Measurements from ENCODE around the gene TASP1. TPM values are rescaled to one million over a fixed set of nuclear protein-coding genes. Genes with fewer than 3 reads are reported as not detected.

The TASP1 gene
- 10 to 100 TPM in 2 of 5 donors, 1 to 10 TPM in 3; 2.9 to 33.8 (median 9.3) TPM for total RNA-seq
- polyA plus RNA-seq = 1 to 10 TPM; 4.2 to 4.8 (median 4.3) TPM
- long read RNA-seq, donor 1 = 0 reads
- long read RNA-seq, donor 2 = 0 reads
- long read RNA-seq, donor 3, partial matches to known transcripts = 0 of 1 reads
- long read RNA-seq, donor 3, other reads (novel, unspliced or antisense) = 0 of 1 reads
- long read RNA-seq, donor 4 = 0 reads
- long read RNA-seq, donor 5, partial matches to known transcripts = 0 of 1 reads
- long read RNA-seq, donor 5, other reads (novel, unspliced or antisense) = 0 of 1 reads
- long read RNA-seq, donor 6, partial matches to known transcripts = 0 of 1 reads
- long read RNA-seq, donor 6, other reads (novel, unspliced or antisense) = 0 of 1 reads
- long read RNA-seq, donor 7, partial matches to known transcripts = 0 of 1 reads
- long read RNA-seq, donor 7, other reads (novel, unspliced or antisense) = 0 of 1 reads
- long read RNA-seq, donor 8, partial matches to known transcripts = 0 of 2 reads
- long read RNA-seq, donor 8, other reads (novel, unspliced or antisense) = 0 of 2 reads
- long read RNA-seq, donor 9 = 0 reads
- long read RNA-seq, donor 10, partial matches to known transcripts = 0 of 1 reads
- long read RNA-seq, donor 10, other reads (novel, unspliced or antisense) = 0 of 1 reads

DNA sequence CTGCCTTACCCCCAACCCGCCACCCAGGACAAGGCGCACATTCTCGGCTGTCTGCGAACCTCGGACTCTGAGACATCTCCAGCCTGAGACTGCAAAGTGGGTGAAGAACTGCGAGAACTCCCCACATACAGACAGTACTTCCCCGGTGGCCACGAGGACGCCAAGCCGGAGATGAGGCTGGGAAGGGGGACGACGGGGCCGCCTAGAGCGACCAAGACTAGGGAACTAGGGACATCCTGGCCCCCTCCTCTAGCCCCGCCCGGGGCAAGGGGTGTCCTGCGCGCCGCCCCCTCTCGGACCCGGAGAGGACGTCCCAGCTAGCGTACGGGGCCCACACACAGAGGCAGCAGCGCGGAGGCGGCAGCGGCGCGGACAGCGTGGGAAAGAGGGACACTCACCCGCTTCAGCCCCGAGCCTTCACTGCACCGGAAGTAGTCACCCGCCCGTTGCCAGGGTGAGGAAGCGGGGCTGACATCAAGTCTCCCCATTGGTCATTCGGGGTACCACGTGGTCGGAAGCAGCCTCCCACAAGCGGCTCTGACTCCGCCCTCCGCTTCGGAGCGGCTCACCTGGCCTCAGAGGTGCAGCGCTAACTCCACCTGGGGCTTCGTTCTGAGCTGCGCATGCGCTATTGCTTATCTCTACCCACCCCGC is at the start of gene TASP1:
TASP1 (minus strand) TSS at position 437 of the 654 bp plus-strand sequence. CDS start 8,854 bp downstream, outside the sequence.
- intact Hi-C loops (cut with DNase I; ENCODE audit: low total_unique reads) = no loop called here

DNA sequence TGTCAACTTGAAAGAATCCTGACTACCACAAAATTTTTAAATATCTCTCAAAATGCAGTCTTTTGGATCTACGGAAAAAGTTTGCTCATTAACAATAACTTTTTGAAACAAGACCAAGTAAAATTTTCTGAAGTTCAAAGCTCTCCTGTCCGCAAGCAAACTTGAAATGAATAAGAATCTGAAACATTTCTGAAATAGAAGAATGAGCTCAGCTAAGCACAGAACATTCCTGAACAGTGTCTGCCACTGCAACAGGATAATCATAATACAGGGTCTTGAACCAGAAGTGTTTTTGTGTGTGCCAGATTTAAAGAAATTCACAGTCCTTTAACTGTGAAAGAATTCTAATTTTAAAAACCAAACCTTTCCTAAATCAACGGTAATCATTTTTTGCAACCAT is 49.1 kb upstream of the TASP1 start:
- H3K27me3 ChIP-seq = no peaks in the 10 kb centered on the region
- TF ChIP-seq POLR2AphosphoS5 (IDR thresholded peaks at IDR 0.05) (no peak), POLR2A (IDR thresholded peaks at IDR 0.05) (no peak), EP300 (IDR thresholded peaks at IDR 0.05) (no peak)
- TF ChIP-seq, protein P1, sequence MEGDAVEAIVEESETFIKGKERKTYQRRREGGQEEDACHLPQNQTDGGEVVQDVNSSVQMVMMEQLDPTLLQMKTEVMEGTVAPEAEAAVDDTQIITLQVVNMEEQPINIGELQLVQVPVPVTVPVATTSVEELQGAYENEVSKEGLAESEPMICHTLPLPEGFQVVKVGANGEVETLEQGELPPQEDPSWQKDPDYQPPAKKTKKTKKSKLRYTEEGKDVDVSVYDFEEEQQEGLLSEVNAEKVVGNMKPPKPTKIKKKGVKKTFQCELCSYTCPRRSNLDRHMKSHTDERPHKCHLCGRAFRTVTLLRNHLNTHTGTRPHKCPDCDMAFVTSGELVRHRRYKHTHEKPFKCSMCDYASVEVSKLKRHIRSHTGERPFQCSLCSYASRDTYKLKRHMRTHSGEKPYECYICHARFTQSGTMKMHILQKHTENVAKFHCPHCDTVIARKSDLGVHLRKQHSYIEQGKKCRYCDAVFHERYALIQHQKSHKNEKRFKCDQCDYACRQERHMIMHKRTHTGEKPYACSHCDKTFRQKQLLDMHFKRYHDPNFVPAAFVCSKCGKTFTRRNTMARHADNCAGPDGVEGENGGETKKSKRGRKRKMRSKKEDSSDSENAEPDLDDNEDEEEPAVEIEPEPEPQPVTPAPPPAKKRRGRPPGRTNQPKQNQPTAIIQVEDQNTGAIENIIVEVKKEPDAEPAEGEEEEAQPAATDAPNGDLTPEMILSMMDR (IDR thresholded peaks at IDR 0.05) = no peak
- no peak overlapping the region for H3K4me3 ChIP-seq
- H3K9me3 ChIP-seq = no peaks in the 10 kb centered on the region
- H3K27ac ChIP-seq = no peak overlapping the region
- intact Hi-C loops (cut with DNase I; ENCODE audit: low total_unique reads) = no loop called here
- no peaks in the 10 kb centered on the region for H3K4me1 ChIP-seq
- DNase-seq = no peak
- 74 to 92% (median 85%) methylated on average over 3 of the region's 3 CpGs for WGBS, 5 donors
- H3K36me3 ChIP-seq = no peaks in the 10 kb centered on the region

More for the DNA sequence above, at the start of gene TASP1:
- WGBS, 5 donors = 0 to 1% (median 0%) methylated on average over 24 to 50 of the region's 50 CpGs
- DNase-seq = peak; percentile 99
- Histone ChIP-seq H3K9me3 (no peaks in the 10 kb centered on the region), H3K36me3 (no peaks in the 10 kb centered on the region), H3K4me1 (peaks cover 0 to 22% (median 9%) of the 10 kb centered on the region in 4 donors), H3K27me3 (no peaks in the 10 kb centered on the region), H3K27ac (peak within 1 kb of the TSS; percentile 76 to 88 (median 84)), H3K4me3 (peak within 1 kb of the TSS; percentile 89 to 98 (median 92))
- TF ChIP-seq POLR2A (IDR thresholded peaks at IDR 0.05) (no peak), POLR2AphosphoS5 (IDR thresholded peaks at IDR 0.05) (peak; percentile 30 to 85 (median 71)), EP300 (IDR thresholded peaks at IDR 0.05) (no peak)
- TF ChIP-seq, protein P1 (IDR thresholded peaks at IDR 0.05) = no peak

DNA sequence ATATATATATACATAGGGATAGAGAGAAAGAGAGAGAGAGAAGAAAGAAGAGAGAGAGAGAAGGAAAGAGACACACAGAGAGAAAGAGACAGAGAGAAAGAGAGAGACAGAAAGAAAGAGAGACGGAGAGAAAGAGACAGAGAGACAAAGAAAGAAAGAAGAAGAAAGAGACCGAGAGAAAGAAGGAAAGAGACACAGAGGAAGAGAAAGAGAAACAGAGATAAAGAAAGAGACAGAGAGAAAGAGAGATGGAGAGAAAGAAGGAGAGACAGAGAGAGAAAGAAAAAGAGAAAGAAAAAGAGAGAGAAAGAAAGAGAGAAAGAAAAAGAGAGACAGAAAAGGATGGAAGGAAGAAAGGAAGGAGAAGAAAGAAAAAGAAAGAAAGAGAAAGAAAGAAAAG is 46.9 kb upstream of the TASP1 start:
- 90 to 96% (median 91%) methylated on average over 2 of the region's 2 CpGs for WGBS, 5 donors
- TF ChIP-seq EP300 (IDR thresholded peaks at IDR 0.05) = no peak
- Histone ChIP-seq H3K4me3 (no peak overlapping the region), H3K27me3 (no peaks in the 10 kb centered on the region), H3K4me1 (no peaks in the 10 kb centered on the region), H3K27ac (no peak overlapping the region), H3K9me3 (no peaks in the 10 kb centered on the region), H3K36me3 (no peaks in the 10 kb centered on the region)
- no peak for DNase-seq
- intact Hi-C loops (cut with DNase I; ENCODE audit: low total_unique reads) = no loop called here

GRCh38 chr20:13684566-13685222 is 46.0 kb upstream of the TASP1 start:
- Histone ChIP-seq H3K27ac (no peak overlapping the region), H3K4me1 (no peaks in the 10 kb centered on the region), H3K27me3 (no peaks in the 10 kb centered on the region), H3K4me3 (no peak overlapping the region), H3K9me3 (no peaks in the 10 kb centered on the region), H3K36me3 (no peaks in the 10 kb centered on the region)
- intact Hi-C loops (cut with DNase I; ENCODE audit: low total_unique reads) = no loop called here
- DNase-seq = no peak
- TF ChIP-seq POLR2A (IDR thresholded peaks at IDR 0.05) (no peak), EP300 (IDR thresholded peaks at IDR 0.05) (no peak), POLR2AphosphoS5 (IDR thresholded peaks at IDR 0.05) (no peak)
- TF ChIP-seq, protein P1 (IDR thresholded peaks at IDR 0.05) = no peak
- WGBS, 5 donors = 72 to 81% (median 78%) methylated on average over 5 of the region's 5 CpGs
